Activated naive CD4-positive, alpha-beta T cell treated with anti-CD3 and anti-CD28 coated beads, Interleukin-2, amount 10 ng/mL, durations not matched to agents 7 days and 5 days (primary cell): ENCODE measurements around the gene ATRAID.
A peak's percentile ranks its signal among the peaks of the same experiment; 100 is the strongest.

Source experiments
- CTCF ChIA-PET: fragments of 350-600 bp; sonication (Branson Sonifier 250); formaldehyde crosslinking; loops from one replicate; lab custom pipeline; 2021; ENCODE audit warnings: antibody characterized with exemption; lab: Charles Lee
- DNase-seq: peaks from one replicate; pipeline ENCODE4 v3.0.0-alpha.2; 2020
- H3K27ac Mint-ChIP-seq: one replicate; pipeline ENCODE4 v1.8.0; 2021; ENCODE audit warnings: mild to moderate bottlenecking, moderate library complexity, mixed read lengths
- H3K27me3 Mint-ChIP-seq: one replicate; pipeline ENCODE4 v1.8.0; 2021; ENCODE audit warnings: mild to moderate bottlenecking, mixed read lengths
- H3K36me3 Mint-ChIP-seq: one replicate; pipeline ENCODE4 v1.8.0; 2021; ENCODE audit warnings: mixed read lengths
- H3K4me1 Mint-ChIP-seq: one replicate; pipeline ENCODE4 v1.8.0; 2021; ENCODE audit warnings: mixed read lengths
- H3K4me3 Mint-ChIP-seq: one replicate; pipeline ENCODE4 v1.8.0; 2021; ENCODE audit warnings: mild to moderate bottlenecking, moderate library complexity, mixed read lengths
- H3K9me3 Mint-ChIP-seq: one replicate; pipeline ENCODE4 v1.8.0; 2021; ENCODE audit warnings: mixed read lengths

ATRAID gene

GRCh38 chr2:27241761-27242613, 30.1 kb downstream of the ATRAID start:
- DNase-seq: no peak
- Mint-ChIP-seq H3K27me3 (no peaks in the 10 kb centered on the region), H3K27ac (no peak overlapping the region), H3K4me3 (no peak overlapping the region), H3K36me3 (peaks cover 46% of the 10 kb centered on the region), H3K9me3 (no peaks in the 10 kb centered on the region), H3K4me1 (peaks cover 7% of the 10 kb centered on the region)
- CTCF ChIA-PET: interaction anchor here (0.7 to 1.6 kb wide), 2 partner anchors 9 to 72 kb away, joined by 3 to 5 read pairs; no protein-coding TSS in a partner anchor

GRCh38 chr2:27242614-27242951, 30.7 kb downstream of the ATRAID start:
- CTCF ChIA-PET: interaction anchor here (0.7 kb wide), 1 partner anchor 10 kb away, joined by 3 read pairs; no protein-coding TSS in a partner anchor
- H3K27ac Mint-ChIP-seq: peak overlapping the region; percentile 37

GRCh38 chr2:27243391-27244130, 31.7 kb downstream of the ATRAID start:
- peaks cover 5% of the 10 kb centered on the region for H3K27me3 Mint-ChIP-seq
- no peaks in the 10 kb centered on the region for H3K9me3 Mint-ChIP-seq
- no peak for DNase-seq
- H3K4me1 Mint-ChIP-seq: peaks cover 7% of the 10 kb centered on the region
- CTCF ChIA-PET: interaction anchor here (1.1 kb wide), 1 partner anchor 61 kb away, joined by 3 read pairs; no protein-coding TSS in a partner anchor
- H3K27ac Mint-ChIP-seq: no peak overlapping the region
- no peak overlapping the region for H3K4me3 Mint-ChIP-seq
- H3K36me3 Mint-ChIP-seq: peaks cover 32% of the 10 kb centered on the region

More at GRCh38 chr2:27242614-27242951, 30.7 kb downstream of the ATRAID start:
- no peak for DNase-seq
- Mint-ChIP-seq H3K36me3 (peaks cover 41% of the 10 kb centered on the region), H3K4me3 (no peak overlapping the region), H3K27me3 (peaks cover 3% of the 10 kb centered on the region), H3K4me1 (peaks cover 7% of the 10 kb centered on the region), H3K9me3 (no peaks in the 10 kb centered on the region)

GRCh38 chr2:27245116-27245515, 33.3 kb downstream of the ATRAID start:
- Mint-ChIP-seq H3K27ac (no peak overlapping the region), H3K4me3 (no peak overlapping the region), H3K9me3 (no peaks in the 10 kb centered on the region), H3K4me1 (peaks cover 7% of the 10 kb centered on the region), H3K36me3 (peaks cover 30% of the 10 kb centered on the region), H3K27me3 (peaks cover 13% of the 10 kb centered on the region)
- no peak for DNase-seq
- CTCF ChIA-PET: no interaction called here

- Mint-ChIP-seq H3K4me1 (peaks cover 7% of the 10 kb centered on the region), H3K27ac (no peak overlapping the region), H3K27me3 (peaks cover 18% of the 10 kb centered on the region), H3K9me3 (no peaks in the 10 kb centered on the region), H3K36me3 (peaks cover 25% of the 10 kb centered on the region), H3K4me3 (no peak overlapping the region)
- CTCF ChIA-PET: no interaction called here
- DNase-seq: no peak
These were observed 33.8 kb downstream of the ATRAID start for GRCh38 chr2:27245626-27246025.

GRCh38 chr2:27247893-27248292, 36.1 kb downstream of the ATRAID start:
- H3K27me3 Mint-ChIP-seq: peaks cover 34% of the 10 kb centered on the region
- H3K4me3 Mint-ChIP-seq: no peak overlapping the region
- no peaks in the 10 kb centered on the region for H3K9me3 Mint-ChIP-seq
- H3K36me3 Mint-ChIP-seq: peaks cover 8% of the 10 kb centered on the region
- CTCF ChIA-PET: interaction anchor here (2.4 to 4.4 kb wide), 2 partner anchors 32 to 55 kb away, joined by 10 to 42 read pairs; partner anchors contain the start of gene TRIM54
- DNase-seq: no peak
- no peaks in the 10 kb centered on the region for H3K4me1 Mint-ChIP-seq
- no peak overlapping the region for H3K27ac Mint-ChIP-seq

- CTCF ChIA-PET: interaction anchor here (0.7 to 4.4 kb wide), 8 partner anchors 13 to 273 kb away, joined by 3 to 42 read pairs (median 4); partner anchors contain the start of gene TRIM54
- DNase-seq: no peak
- peaks cover 3% of the 10 kb centered on the region for H3K36me3 Mint-ChIP-seq
- peaks cover 44% of the 10 kb centered on the region for H3K27me3 Mint-ChIP-seq
- no peak overlapping the region for H3K27ac Mint-ChIP-seq
- H3K9me3 Mint-ChIP-seq: no peaks in the 10 kb centered on the region
- H3K4me3 Mint-ChIP-seq: no peak overlapping the region
- H3K4me1 Mint-ChIP-seq: no peaks in the 10 kb centered on the region
These were observed 37.5 kb downstream of the ATRAID start for GRCh38 chr2:27249159-27249890.

GRCh38 chr2:27249891-27250651, 38.2 kb downstream of the ATRAID start:
- Mint-ChIP-seq H3K9me3 (no peaks in the 10 kb centered on the region), H3K27ac (no peak overlapping the region), H3K4me3 (no peak overlapping the region), H3K4me1 (no peaks in the 10 kb centered on the region), H3K27me3 (peaks cover 52% of the 10 kb centered on the region), H3K36me3 (peaks cover 1% of the 10 kb centered on the region)
- DNase-seq: peak; percentile 74
- CTCF ChIA-PET: interaction anchor here (0.7 to 4.4 kb wide), 10 partner anchors 12 to 274 kb away, joined by 3 to 42 read pairs (median 4); partner anchors contain the start of gene TRIM54

GRCh38 chr2:27250652-27251379, 39.0 kb downstream of the ATRAID start:
- H3K27ac Mint-ChIP-seq: no peak overlapping the region
- no peaks in the 10 kb centered on the region for H3K4me1 Mint-ChIP-seq
- no peaks in the 10 kb centered on the region for H3K9me3 Mint-ChIP-seq
- CTCF ChIA-PET: interaction anchor here (0.8 to 4.4 kb wide), 10 partner anchors 11 to 453 kb away, joined by 3 to 42 read pairs (median 4); partner anchors contain the start of gene TRIM54
- H3K36me3 Mint-ChIP-seq: no peaks in the 10 kb centered on the region
- DNase-seq: no peak
- H3K27me3 Mint-ChIP-seq: peaks cover 55% of the 10 kb centered on the region
- no peak overlapping the region for H3K4me3 Mint-ChIP-seq

- Mint-ChIP-seq H3K4me1 (no peaks in the 10 kb centered on the region), H3K9me3 (no peaks in the 10 kb centered on the region), H3K36me3 (no peaks in the 10 kb centered on the region), H3K27me3 (peaks cover 59% of the 10 kb centered on the region), H3K27ac (no peak overlapping the region), H3K4me3 (no peak overlapping the region)
- no peak for DNase-seq
- CTCF ChIA-PET: interaction anchor here (0.8 to 4.4 kb wide), 6 partner anchors 28 to 452 kb away, joined by 3 to 42 read pairs (median 5); partner anchors contain the start of gene TRIM54
These were observed 39.9 kb downstream of the ATRAID start for GRCh38 chr2:27251766-27252165.

- no peak overlapping the region for H3K4me3 Mint-ChIP-seq
- no peaks in the 10 kb centered on the region for H3K9me3 Mint-ChIP-seq
- H3K4me1 Mint-ChIP-seq: no peaks in the 10 kb centered on the region
- no peaks in the 10 kb centered on the region for H3K36me3 Mint-ChIP-seq
- CTCF ChIA-PET: no interaction called here
- H3K27ac Mint-ChIP-seq: no peak overlapping the region
- H3K27me3 Mint-ChIP-seq: peaks cover 78% of the 10 kb centered on the region
- no peak for DNase-seq
These were observed 43.3 kb downstream of the ATRAID start for GRCh38 chr2:27255187-27255586.

- no peak for DNase-seq
- Mint-ChIP-seq H3K27me3 (peaks cover 78% of the 10 kb centered on the region), H3K9me3 (no peaks in the 10 kb centered on the region), H3K36me3 (no peaks in the 10 kb centered on the region), H3K4me3 (no peak overlapping the region), H3K4me1 (no peaks in the 10 kb centered on the region), H3K27ac (no peak overlapping the region)
- CTCF ChIA-PET: no interaction called here
These were observed 43.8 kb downstream of the ATRAID start for GRCh38 chr2:27255660-27256059.
